Hematopoietic multipotent progenitor cell treated with erythropoietin and hydrocortisone succinate and interleukin-3 and kit ligand, for 6 days (in vitro differentiated cells): Measurements from ENCODE around the gene CTAG2.
"Not testable (repeated sequence)": the region's sequence is repeated elsewhere in the genome, so short reads cannot be mapped to it uniquely, and the experiment has no call there.

Experiments used
- DNase-seq: peaks from one replicate; pipeline ENCODE4 v3.0.0-alpha.2; 2015

CTAG2 gene

GRCh38 chrX:154653413-154653812 is at the start of gene CTAG2:
TSS of gene CTAG2 (minus strand) at chrX:154653579. CDS start at chrX:154653515, 64 bp downstream.
- DNase-seq = not testable (repeated sequence)

GRCh38 chrX:154698630-154699248 is 45.4 kb upstream of the CTAG2 start:
- no peak for DNase-seq

GRCh38 chrX:154696676-154697045 is 43.3 kb upstream of the CTAG2 start:
- DNase-seq = no peak

GRCh38 chrX:154695911-154696675 is 42.7 kb upstream of the CTAG2 start:
- no peak for DNase-seq

GRCh38 chrX:154693394-154693793 is 40.0 kb upstream of the CTAG2 start:
- no peak for DNase-seq

- not testable (repeated sequence) for DNase-seq
These were observed 37.1 kb upstream of the CTAG2 start for GRCh38 chrX:154690438-154690837.

- not testable (repeated sequence) for DNase-seq
These were observed 18.7 kb upstream of the CTAG2 start for GRCh38 chrX:154672084-154672483.

GRCh38 chrX:154670848-154671247 is 17.5 kb upstream of the CTAG2 start:
- not testable (repeated sequence) for DNase-seq

GRCh38 chrX:154661899-154662298 is 8.5 kb upstream of the CTAG2 start:
- no peak for DNase-seq

- no peak for DNase-seq
These were observed 7.8 kb upstream of the CTAG2 start for GRCh38 chrX:154661170-154661569.

GRCh38 chrX:154660541-154660940 is 7.2 kb upstream of the CTAG2 start:
- DNase-seq = no peak

GRCh38 chrX:154658957-154659356 is 5.6 kb upstream of the CTAG2 start:
- DNase-seq = no peak

GRCh38 chrX:154658187-154658586 is 4.8 kb upstream of the CTAG2 start:
- no peak for DNase-seq

- DNase-seq = no peak
These were observed 3.9 kb upstream of the CTAG2 start for GRCh38 chrX:154657226-154657805.

GRCh38 chrX:154655786-154656185 is 2.4 kb upstream of the CTAG2 start:
- no peak for DNase-seq

- DNase-seq = no peak
These were observed 2.0 kb upstream of the CTAG2 start for GRCh38 chrX:154655346-154655745.

GRCh38 chrX:154654925-154655324 is 1.5 kb upstream of the CTAG2 start:
- no peak for DNase-seq

GRCh38 chrX:154654372-154654771 is 993 bp upstream of the CTAG2 start:
- no peak for DNase-seq

GRCh38 chrX:154653048-154653401 is 354 bp downstream of the CTAG2 start:
- DNase-seq = no peak

- DNase-seq = no peak
These were observed 900 bp downstream of the CTAG2 start for GRCh38 chrX:154652311-154653047.

- no peak for DNase-seq
These were observed 3.2 kb downstream of the CTAG2 start for GRCh38 chrX:154650221-154650510.

- DNase-seq = no peak
These were observed 3.7 kb downstream of the CTAG2 start for GRCh38 chrX:154649503-154650220.

GRCh38 chrX:154648931-154649330 is 4.4 kb downstream of the CTAG2 start:
- no peak for DNase-seq
